MM.1S (cell line): ENCODE measurements around the gene LDLR.

ENCODE experiments used
- CTCF ChIP-seq: fragments of 300-600 bp; sonication (generic); IDR thresholded peaks from 2 replicates; pipeline ENCODE4 v1.5.1; 2016; ENCODE audit warnings: antibody characterized with exemption, low read length, mixed read lengths
- EZH2 ChIP-seq: fragments of 300-600 bp; sonication (generic); optimal IDR thresholded peaks from 2 replicates; pipeline ENCODE3; 2017; ENCODE audit warnings: low read depth, mild to moderate bottlenecking, antibody characterized with exemption, low read length, mixed read lengths
- EZH2phosphoT487 ChIP-seq: fragments of 300-600 bp; sonication (generic); IDR thresholded peaks from 2 replicates; pipeline ENCODE4 v1.6.1; 2018; ENCODE audit warnings: antibody characterized with exemption, low read length

- no peak for TF ChIP-seq CTCF
- TF ChIP-seq EZH2: no peak
- TF ChIP-seq EZH2phosphoT487: no peak
Observed at GRCh38 chr19:11151181-11151580, 61.9 kb downstream of the LDLR start.
